ENCODE measurements around the gene BCAS3.
A peak's percentile ranks its signal among the peaks of the same experiment; 100 is the strongest.

BCAS3 gene

GRCh38 chr17:61371606-61372005, 694.0 kb downstream of the BCAS3 start:
- no peak overlapping the region for H3K23ac ChIP-seq (ENCODE audit: low read length)
- H3K9ac ChIP-seq (ENCODE audit: low read length): no peak overlapping the region
- H3K9me3 ChIP-seq (ENCODE audit: insufficient read depth, low read depth, low read length): no peaks in the 10 kb centered on the region
- H3K36me3 ChIP-seq (ENCODE audit: control insufficient read depth in 1 of 2, insufficient read depth in 2 of 2, low read length in 2 of 2): no peaks in the 10 kb centered on the region
- no peak overlapping the region for H4K91ac ChIP-seq (ENCODE audit: low read depth, low read length)
- no peak overlapping the region for H2AK5ac ChIP-seq (ENCODE audit: low read length)
- H3K27ac ChIP-seq (ENCODE audit: low read depth, low read length): no peak overlapping the region
- no peak overlapping the region for H2BK5ac ChIP-seq (ENCODE audit: low read depth, low read length, poor library complexity)
- H4K8ac ChIP-seq (ENCODE audit: low read depth, low read length): no peak overlapping the region
- no peak overlapping the region for H3K4me2 ChIP-seq (ENCODE audit: low read length)
- H3K27me3 ChIP-seq (ENCODE audit: insufficient read depth, low read length): no peaks in the 10 kb centered on the region
- no peak overlapping the region for H2AFZ ChIP-seq (ENCODE audit: insufficient read depth, low read length, poor library complexity)
- H3K18ac ChIP-seq (ENCODE audit: low read length): no peak overlapping the region
- H3K14ac ChIP-seq (ENCODE audit: low read length): no peak overlapping the region
- no peak overlapping the region for H2BK120ac ChIP-seq (ENCODE audit: insufficient read depth, low read length, poor library complexity)
- no peak overlapping the region for H2BK12ac ChIP-seq (ENCODE audit: low read length)
- DNase-seq: peak; percentile 9 to 41
- peaks cover 0 to 3% of the 10 kb centered on the region in 2 experiments for H3K4me1 ChIP-seq (ENCODE audit: control insufficient read depth in 1 of 2, insufficient read depth in 2 of 2, low read length in 2 of 2)
- no peaks in the 10 kb centered on the region for H3K79me2 ChIP-seq (ENCODE audit: control insufficient read depth, insufficient read depth, low read length, poor library complexity)
- no peaks in the 10 kb centered on the region for H3K79me1 ChIP-seq (ENCODE audit: low read length)
- no peak overlapping the region for H4K12ac ChIP-seq (ENCODE audit: low read depth, low read length)
- H3K4me3 ChIP-seq (ENCODE audit: low read depth, low read length): no peak overlapping the region
- no CpG with 5 or more reads among the region's 8 CpGs for WGBS (ENCODE audit: extremely low coverage, insufficient coverage, insufficient read length)
- no peak overlapping the region for H3K4ac ChIP-seq (ENCODE audit: low read depth, low read length)

GRCh38 chr17:61372436-61372835, 694.8 kb downstream of the BCAS3 start:
- Histone ChIP-seq H3K27me3 (ENCODE audit: insufficient read depth, low read length) (no peaks in the 10 kb centered on the region), H3K79me1 (ENCODE audit: low read length) (no peaks in the 10 kb centered on the region), H4K8ac (ENCODE audit: low read depth, low read length) (no peak overlapping the region), H2BK12ac (ENCODE audit: low read length) (no peak overlapping the region), H3K79me2 (ENCODE audit: control insufficient read depth, insufficient read depth, low read length, poor library complexity) (no peaks in the 10 kb centered on the region), H4K91ac (ENCODE audit: low read depth, low read length) (no peak overlapping the region), H4K12ac (ENCODE audit: low read depth, low read length) (no peak overlapping the region), H3K4me2 (ENCODE audit: low read length) (no peak overlapping the region), H2BK120ac (ENCODE audit: insufficient read depth, low read length, poor library complexity) (no peak overlapping the region), H2BK5ac (ENCODE audit: low read depth, low read length, poor library complexity) (no peak overlapping the region), H3K23ac (ENCODE audit: low read length) (no peak overlapping the region), H3K4me1 (ENCODE audit: control insufficient read depth in 1 of 2, insufficient read depth in 2 of 2, low read length in 2 of 2) (no peaks in the 10 kb centered on the region), H3K4ac (ENCODE audit: low read depth, low read length) (no peak overlapping the region), H3K36me3 (ENCODE audit: control insufficient read depth in 1 of 2, insufficient read depth in 2 of 2, low read length in 2 of 2) (no peaks in the 10 kb centered on the region), H3K27ac (ENCODE audit: low read depth, low read length) (no peak overlapping the region), H2AFZ (ENCODE audit: insufficient read depth, low read length, poor library complexity) (no peak overlapping the region), H3K18ac (ENCODE audit: low read length) (no peak overlapping the region), H3K9me3 (ENCODE audit: insufficient read depth, low read depth, low read length) (no peaks in the 10 kb centered on the region), H3K9ac (ENCODE audit: low read length) (no peak overlapping the region), H3K14ac (ENCODE audit: low read length) (no peak overlapping the region), H3K4me3 (ENCODE audit: low read depth, low read length) (no peak overlapping the region), H2AK5ac (ENCODE audit: low read length) (no peak overlapping the region)
- WGBS (ENCODE audit: extremely low coverage, insufficient coverage, insufficient read length): no CpG with 5 or more reads among the region's 9 CpGs
- DNase-seq: no peak

- Histone ChIP-seq H3K4me1 (ENCODE audit: control insufficient read depth in 1 of 2, insufficient read depth in 2 of 2, low read length in 2 of 2) (no peaks in the 10 kb centered on the region), H4K8ac (ENCODE audit: low read depth, low read length) (no peak overlapping the region), H3K4ac (ENCODE audit: low read depth, low read length) (no peak overlapping the region), H2AK5ac (ENCODE audit: low read length) (no peak overlapping the region), H3K27ac (ENCODE audit: low read depth, low read length) (no peak overlapping the region), H3K4me3 (ENCODE audit: low read depth, low read length) (no peak overlapping the region), H4K91ac (ENCODE audit: low read depth, low read length) (no peak overlapping the region), H3K27me3 (ENCODE audit: insufficient read depth, low read length) (no peaks in the 10 kb centered on the region), H2BK120ac (ENCODE audit: insufficient read depth, low read length, poor library complexity) (no peak overlapping the region), H3K18ac (ENCODE audit: low read length) (no peak overlapping the region), H3K9ac (ENCODE audit: low read length) (no peak overlapping the region), H2BK12ac (ENCODE audit: low read length) (no peak overlapping the region), H4K12ac (ENCODE audit: low read depth, low read length) (no peak overlapping the region), H3K36me3 (ENCODE audit: control insufficient read depth in 1 of 2, insufficient read depth in 2 of 2, low read length in 2 of 2) (no peaks in the 10 kb centered on the region), H3K9me3 (ENCODE audit: insufficient read depth, low read depth, low read length) (no peaks in the 10 kb centered on the region), H3K14ac (ENCODE audit: low read length) (no peak overlapping the region), H3K23ac (ENCODE audit: low read length) (no peak overlapping the region), H3K79me2 (ENCODE audit: control insufficient read depth, insufficient read depth, low read length, poor library complexity) (no peaks in the 10 kb centered on the region), H2AFZ (ENCODE audit: insufficient read depth, low read length, poor library complexity) (no peak overlapping the region), H2BK5ac (ENCODE audit: low read depth, low read length, poor library complexity) (no peak overlapping the region), H3K4me2 (ENCODE audit: low read length) (no peak overlapping the region), H3K79me1 (ENCODE audit: low read length) (no peaks in the 10 kb centered on the region)
- DNase-seq: no peak
- WGBS (ENCODE audit: extremely low coverage, insufficient coverage, insufficient read length): no CpG with 5 or more reads among the region's 18 CpGs
These were observed 699.5 kb downstream of the BCAS3 start for GRCh38 chr17:61376931-61377838.

- Histone ChIP-seq H3K27me3 (ENCODE audit: insufficient read depth, low read length) (no peaks in the 10 kb centered on the region), H3K4me2 (ENCODE audit: low read length) (no peak overlapping the region), H2AK5ac (ENCODE audit: low read length) (no peak overlapping the region), H3K4me3 (ENCODE audit: low read depth, low read length) (no peak overlapping the region), H4K91ac (ENCODE audit: low read depth, low read length) (no peak overlapping the region), H2BK5ac (ENCODE audit: low read depth, low read length, poor library complexity) (no peak overlapping the region), H2BK120ac (ENCODE audit: insufficient read depth, low read length, poor library complexity) (no peak overlapping the region), H3K9ac (ENCODE audit: low read length) (no peak overlapping the region), H3K18ac (ENCODE audit: low read length) (no peak overlapping the region), H3K79me1 (ENCODE audit: low read length) (no peaks in the 10 kb centered on the region), H3K23ac (ENCODE audit: low read length) (no peak overlapping the region), H2BK12ac (ENCODE audit: low read length) (no peak overlapping the region), H3K9me3 (ENCODE audit: insufficient read depth, low read depth, low read length) (peaks cover under 1% of the 10 kb centered on the region), H3K4me1 (ENCODE audit: control insufficient read depth in 1 of 2, insufficient read depth in 2 of 2, low read length in 2 of 2) (no peaks in the 10 kb centered on the region), H3K4ac (ENCODE audit: low read depth, low read length) (no peak overlapping the region), H3K14ac (ENCODE audit: low read length) (no peak overlapping the region), H4K12ac (ENCODE audit: low read depth, low read length) (no peak overlapping the region), H2AFZ (ENCODE audit: insufficient read depth, low read length, poor library complexity) (no peak overlapping the region), H3K36me3 (ENCODE audit: control insufficient read depth in 1 of 2, insufficient read depth in 2 of 2, low read length in 2 of 2) (no peaks in the 10 kb centered on the region), H4K8ac (ENCODE audit: low read depth, low read length) (no peak overlapping the region), H3K27ac (ENCODE audit: low read depth, low read length) (no peak overlapping the region), H3K79me2 (ENCODE audit: control insufficient read depth, insufficient read depth, low read length, poor library complexity) (no peaks in the 10 kb centered on the region)
- no CpG with 5 or more reads among the region's 8 CpGs for whole genome bisulfite sequencing (ENCODE audit: extremely low coverage, insufficient coverage, insufficient read length)
- DNase-seq: no peak
These were observed 701.2 kb downstream of the BCAS3 start for GRCh38 chr17:61378658-61379456.
